ENCODE measurements around the gene POU2F1.

DNA sequence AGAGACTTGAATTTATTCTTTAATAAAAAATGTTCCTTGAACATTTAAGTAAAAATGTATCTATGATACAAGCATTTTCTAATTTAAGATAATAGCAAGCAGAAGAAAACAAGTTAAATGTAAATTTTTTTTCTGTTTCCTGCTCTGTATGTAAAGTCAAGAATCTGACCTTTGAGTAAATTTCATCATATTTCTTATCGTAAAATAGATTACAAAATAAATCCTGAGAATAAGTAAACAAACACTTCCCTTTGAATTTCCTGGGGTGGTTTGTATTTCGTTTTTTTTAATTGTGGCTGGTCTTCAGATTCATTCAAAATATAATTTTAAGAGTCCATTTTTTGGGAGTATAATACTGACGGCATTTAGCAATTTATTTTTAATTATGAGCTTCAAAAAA lies 77.6 kb downstream of the POU2F1 start:
- TF ChIP-seq, protein P1, sequence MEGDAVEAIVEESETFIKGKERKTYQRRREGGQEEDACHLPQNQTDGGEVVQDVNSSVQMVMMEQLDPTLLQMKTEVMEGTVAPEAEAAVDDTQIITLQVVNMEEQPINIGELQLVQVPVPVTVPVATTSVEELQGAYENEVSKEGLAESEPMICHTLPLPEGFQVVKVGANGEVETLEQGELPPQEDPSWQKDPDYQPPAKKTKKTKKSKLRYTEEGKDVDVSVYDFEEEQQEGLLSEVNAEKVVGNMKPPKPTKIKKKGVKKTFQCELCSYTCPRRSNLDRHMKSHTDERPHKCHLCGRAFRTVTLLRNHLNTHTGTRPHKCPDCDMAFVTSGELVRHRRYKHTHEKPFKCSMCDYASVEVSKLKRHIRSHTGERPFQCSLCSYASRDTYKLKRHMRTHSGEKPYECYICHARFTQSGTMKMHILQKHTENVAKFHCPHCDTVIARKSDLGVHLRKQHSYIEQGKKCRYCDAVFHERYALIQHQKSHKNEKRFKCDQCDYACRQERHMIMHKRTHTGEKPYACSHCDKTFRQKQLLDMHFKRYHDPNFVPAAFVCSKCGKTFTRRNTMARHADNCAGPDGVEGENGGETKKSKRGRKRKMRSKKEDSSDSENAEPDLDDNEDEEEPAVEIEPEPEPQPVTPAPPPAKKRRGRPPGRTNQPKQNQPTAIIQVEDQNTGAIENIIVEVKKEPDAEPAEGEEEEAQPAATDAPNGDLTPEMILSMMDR (IDR thresholded peaks at IDR 0.05), result no peak
- TF ChIP-seq POLR2A (IDR thresholded peaks at IDR 0.05), result no peak

Data from sigmoid colon (tissue), 3 donors.